Natural killer cell (primary cell): ENCODE results near the gene DOK1. TPM values are rescaled to one million over a fixed set of nuclear protein-coding genes. Genes with fewer than 3 reads are reported as not detected.

Source experiments
- ATAC-seq, 3 donors: fragments of 150-1000 bp in 2 of 3; fragments of 200-7000 bp in 1 of 3; cut with Tn5 transposase; 1 replicate in 1 of 3; 2 replicates in 2 of 3; pipeline ENCODE4 v1.10.0; 2021; ENCODE audit warnings: mild to moderate bottlenecking in 2 of 3, moderate library complexity in 2 of 3
- DNase-seq, 2 donors: peaks; one replicate each; pipeline versions ENCODE4 v3.0.0 to v3.0.0-alpha.2; 2013 to 2021; ENCODE audit warnings: mixed read lengths in 1 of 2
- H3K27ac ChIP-seq: one replicate; pipeline ENCODE4 v1.5.1; 2013; ENCODE audit warnings: mild to moderate bottlenecking, low read length
- H3K27me3 ChIP-seq: one replicate; pipeline ENCODE4 v1.6.1; 2013; ENCODE audit warnings: low read length; ENCODE audit not compliant: control insufficient read depth, insufficient read depth
- H3K36me3 ChIP-seq: one replicate; pipeline ENCODE4 v1.6.1; 2013; ENCODE audit warnings: low read length; ENCODE audit not compliant: control insufficient read depth, insufficient read depth
- H3K4me1 ChIP-seq: one replicate; pipeline ENCODE4 v1.6.1; 2013; ENCODE audit warnings: low read length; ENCODE audit not compliant: control insufficient read depth, insufficient read depth
- H3K4me3 ChIP-seq: one replicate; pipeline ENCODE4 v1.5.1; 2013; ENCODE audit warnings: low read length
- H3K9me3 ChIP-seq: one replicate; pipeline ENCODE4 v1.6.1; 2013; ENCODE audit warnings: low read length; ENCODE audit not compliant: control insufficient read depth, insufficient read depth
- H3K27ac Mint-ChIP-seq, 2 donors: one replicate each; pipeline ENCODE4 v1.8.0; 2022; ENCODE audit warnings: mild to moderate bottlenecking in 2 of 2, mixed read lengths in 2 of 2, moderate library complexity in 1 of 2
- H3K27me3 Mint-ChIP-seq, 2 donors: one replicate each; pipeline ENCODE4 v1.8.0; 2022; ENCODE audit warnings: low read depth in 2 of 2, mixed read lengths in 2 of 2
- H3K36me3 Mint-ChIP-seq: one replicate; pipeline ENCODE4 v1.8.0; 2022; ENCODE audit warnings: mixed read lengths
- H3K4me1 Mint-ChIP-seq, 2 donors: one replicate each; pipeline ENCODE4 v1.8.0; 2022; ENCODE audit warnings: mixed read lengths in 2 of 2
- H3K4me3 Mint-ChIP-seq: one replicate; pipeline ENCODE4 v1.8.0; 2022; ENCODE audit warnings: mild to moderate bottlenecking, moderate library complexity, mixed read lengths
- H3K9me3 Mint-ChIP-seq, 2 donors: one replicate each; pipeline ENCODE4 v1.8.0; 2022; ENCODE audit warnings: mixed read lengths in 2 of 2
- CTCF ChIP-seq: fragments of 200-600 bp; IDR thresholded peaks from one replicate; pipeline ENCODE4 v1.8.0; 2022; ENCODE audit warnings: antibody characterized with exemption
- WGBS: methylation state at CpG from one replicate; pipeline ENCODE4 v1.1.7; 2013; ENCODE audit warnings: missing lambda C conversion rate; ENCODE audit not compliant: insufficient coverage; 5-methylcytosine and 5-hydroxymethylcytosine counted together
- intact Hi-C: fragments of 100-400 bp; cut with micrococcal nuclease; formaldehyde crosslinking; loops from one replicate; pipeline ENCODE4 v1.14.2; 2022
- total RNA-seq, 4 donors: library from RNA; stranded (reverse); fragments of 120-200 nt in 1 of 4; gene quantifications; one replicate each; pipeline versions ENCODE4 v1.2.3 to v1.2.4, GENCODE V29; 2013 to 2022

Gene DOK1
- total RNA-seq, 3 donors from 2014 or later (not counting 1 experiment from before 2014, with no cell fraction given) = 17.4 to 24.9 (median 23.9) TPM

GRCh38 chr2:74585406-74586185, 31.1 kb downstream of the DOK1 start:
- Histone ChIP-seq H3K27me3 (no peaks in the 10 kb centered on the region), H3K4me3 (no peak overlapping the region), H3K36me3 (no peaks in the 10 kb centered on the region), H3K4me1 (no peaks in the 10 kb centered on the region), H3K9me3 (no peaks in the 10 kb centered on the region), H3K27ac (no peak overlapping the region)
- H3K4me3 Mint-ChIP-seq = no peak overlapping the region
- H3K4me1 Mint-ChIP-seq = no peaks in the 10 kb centered on the region
- peak in 1 of 2 donors; percentile 38 for DNase-seq
- peaks cover 0 to 5% of the 10 kb centered on the region in 2 donors for H3K27me3 Mint-ChIP-seq
- TF ChIP-seq CTCF = no peak
- no peak for ATAC-seq
- no peak overlapping the region for H3K27ac Mint-ChIP-seq
- no peaks in the 10 kb centered on the region for H3K36me3 Mint-ChIP-seq
- 40% methylated on average over 4 of the region's 4 CpGs for WGBS
- H3K9me3 Mint-ChIP-seq = no peaks in the 10 kb centered on the region
- intact Hi-C loops = no loop called here

- Histone ChIP-seq H3K4me3 (no peak overlapping the region), H3K27me3 (peaks cover 2% of the 10 kb centered on the region), H3K27ac (no peak overlapping the region), H3K4me1 (no peaks in the 10 kb centered on the region), H3K9me3 (no peaks in the 10 kb centered on the region), H3K36me3 (no peaks in the 10 kb centered on the region)
- peaks cover 6 to 15% of the 10 kb centered on the region in 2 donors for H3K27me3 Mint-ChIP-seq
- no peak overlapping the region for H3K27ac Mint-ChIP-seq
- DNase-seq (peak; percentile 48 to 82), ATAC-seq (peak; percentile 81 to 91 (median 90))
- H3K36me3 Mint-ChIP-seq = no peaks in the 10 kb centered on the region
- no peaks in the 10 kb centered on the region for H3K9me3 Mint-ChIP-seq
- no peaks in the 10 kb centered on the region for H3K4me1 Mint-ChIP-seq
- TF ChIP-seq CTCF = peak; percentile 51
- intact Hi-C loops = loop anchor here (1.0 kb wide), 1 partner anchor 104 kb away; the partner anchor contains the start of gene TTC31
- WGBS = 28% methylated on average over 6 of the region's 6 CpGs
- H3K4me3 Mint-ChIP-seq = no peak overlapping the region
These were observed 33.3 kb downstream of the DOK1 start for GRCh38 chr2:74587664-74588277.

GRCh38 chr2:74588664-74589063, 34.1 kb downstream of the DOK1 start:
- no peak overlapping the region for H3K27ac ChIP-seq
- no peak overlapping the region for H3K4me3 ChIP-seq
- no peaks in the 10 kb centered on the region for H3K4me1 ChIP-seq
- intact Hi-C loops = no loop called here
- Mint-ChIP-seq H3K36me3 (no peaks in the 10 kb centered on the region), H3K4me1 (no peaks in the 10 kb centered on the region), H3K27ac (no peak overlapping the region), H3K27me3 (peaks cover 12 to 24% of the 10 kb centered on the region in 2 donors), H3K9me3 (no peaks in the 10 kb centered on the region), H3K4me3 (no peak overlapping the region)
- 100% methylated on average over 1 of the region's 2 CpGs for WGBS
- no peak for DNase-seq
- H3K9me3 ChIP-seq = no peaks in the 10 kb centered on the region
- no peaks in the 10 kb centered on the region for H3K36me3 ChIP-seq
- no peak for TF ChIP-seq CTCF
- H3K27me3 ChIP-seq = peaks cover 5% of the 10 kb centered on the region
- ATAC-seq = no peak
